Suprapubic skin (tissue), 4 donors: ENCODE measurements around the gene WNT8B. TPM values are rescaled to one million over a fixed set of nuclear protein-coding genes. Genes with fewer than 3 reads are reported as not detected.

Source experiments
- DNase-seq, 2 donors: peaks; one replicate each; pipeline ENCODE4 v3.0.0-alpha.2; 2019; ENCODE audit warnings: low spot score in 2 of 2
- H3K27ac ChIP-seq: fragments of 200-600 bp; sonication (generic); one replicate; pipeline ENCODE4 v1.5.1; 2019
- H3K27me3 ChIP-seq: fragments of 200-600 bp; sonication (generic); one replicate; pipeline ENCODE4 v1.5.1; 2019
- H3K36me3 ChIP-seq: fragments of 200-600 bp; sonication (generic); one replicate; pipeline ENCODE4 v1.5.1; 2019
- H3K4me1 ChIP-seq: fragments of 200-600 bp; sonication (generic); one replicate; pipeline ENCODE4 v1.5.1; 2019
- H3K4me3 ChIP-seq: fragments of 200-600 bp; sonication (generic); one replicate; pipeline ENCODE4 v1.5.1; 2019; ENCODE audit warnings: mild to moderate bottlenecking
- H3K9me3 ChIP-seq: fragments of 200-600 bp; sonication (generic); one replicate; pipeline ENCODE4 v1.5.1; 2019
- CTCF ChIP-seq, 2 donors: fragments of 200-600 bp in 1 of 2; fragments of 450-650 bp in 1 of 2; sonication (generic) in 1 of 2; IDR thresholded peaks; one replicate each; pipeline ENCODE4 v1.5.1; 2016 to 2019; ENCODE audit warnings: antibody characterized with exemption in 2 of 2, mild to moderate bottlenecking in 1 of 2, moderate library complexity in 1 of 2
- EP300 ChIP-seq: sonication (generic); formaldehyde crosslinking; IDR thresholded peaks from one replicate; pipeline ENCODE4 v1.6.1; 2017; ENCODE audit warnings: antibody characterized with exemption
- POLR2A ChIP-seq, 2 donors: fragments of 450-650 bp; IDR thresholded peaks; one replicate each; pipeline ENCODE4 v1.6.1; 2017; ENCODE audit warnings: antibody characterized with exemption in 2 of 2, mild to moderate bottlenecking in 2 of 2, moderate library complexity in 2 of 2
- POLR2AphosphoS5 ChIP-seq, 3 donors: sonication (generic); formaldehyde crosslinking; IDR thresholded peaks; one replicate each; pipeline ENCODE4 v1.6.1; 2017; ENCODE audit warnings: antibody characterized with exemption in 3 of 3
- WGBS: methylation state at CpG from one replicate; pipeline ENCODE4 v1.1.5; 2018; 5-methylcytosine and 5-hydroxymethylcytosine counted together
- total RNA-seq, 4 donors: library from RNA; depleted of rRNA; stranded (reverse); fragments of >200 nt; gene quantifications; one replicate each; pipeline ENCODE4 v1.1.0, GENCODE V29; 2016

Gene WNT8B
- total RNA-seq, 4 donors from 2014 or later: 0.34 TPM; not detected in 3

- H3K27ac ChIP-seq: no peak overlapping the region
- peaks cover 43% of the 10 kb centered on the region for H3K36me3 ChIP-seq
- no peak for TF ChIP-seq EP300
- TF ChIP-seq CTCF (IDR thresholded peaks at IDR 0.05): no peak
- no peak for TF ChIP-seq POLR2AphosphoS5 (IDR thresholded peaks at IDR 0.05)
- no peak for TF ChIP-seq POLR2A (IDR thresholded peaks at IDR 0.05)
- WGBS: 98% methylated on average over 6 of the region's 6 CpGs
- no peaks in the 10 kb centered on the region for H3K9me3 ChIP-seq
- DNase-seq: no peak
- H3K27me3 ChIP-seq: peaks cover 7% of the 10 kb centered on the region
- peaks cover 7% of the 10 kb centered on the region for H3K4me1 ChIP-seq
- no peak overlapping the region for H3K4me3 ChIP-seq
These were observed 24.7 kb downstream of the WNT8B start for GRCh38 chr10:100487529-100487928.

- TF ChIP-seq POLR2A (IDR thresholded peaks at IDR 0.05): no peak
- no peak for TF ChIP-seq POLR2AphosphoS5 (IDR thresholded peaks at IDR 0.05)
- no peak for TF ChIP-seq CTCF (IDR thresholded peaks at IDR 0.05)
- TF ChIP-seq EP300: no peak
- 86% methylated on average over 5 of the region's 5 CpGs for WGBS
- no peaks in the 10 kb centered on the region for H3K27me3 ChIP-seq
- DNase-seq: no peak
- H3K4me1 ChIP-seq: no peaks in the 10 kb centered on the region
- H3K27ac ChIP-seq: no peak overlapping the region
- peaks cover 59% of the 10 kb centered on the region for H3K36me3 ChIP-seq
- no peaks in the 10 kb centered on the region for H3K9me3 ChIP-seq
- H3K4me3 ChIP-seq: no peak overlapping the region
These were observed 26.6 kb downstream of the WNT8B start for GRCh38 chr10:100489396-100489795.

GRCh38 chr10:100490531-100490930 is 27.7 kb downstream of the WNT8B start:
- H3K36me3 ChIP-seq: peaks cover 67% of the 10 kb centered on the region
- no peaks in the 10 kb centered on the region for H3K4me1 ChIP-seq
- no peaks in the 10 kb centered on the region for H3K27me3 ChIP-seq
- no peak overlapping the region for H3K4me3 ChIP-seq
- no peak overlapping the region for H3K27ac ChIP-seq
- 96% methylated on average over 2 of the region's 2 CpGs for WGBS
- no peak for TF ChIP-seq POLR2A (IDR thresholded peaks at IDR 0.05)
- no peak for TF ChIP-seq POLR2AphosphoS5 (IDR thresholded peaks at IDR 0.05)
- no peak for TF ChIP-seq EP300
- no peak for TF ChIP-seq CTCF (IDR thresholded peaks at IDR 0.05)
- DNase-seq: no peak
- no peaks in the 10 kb centered on the region for H3K9me3 ChIP-seq

- no peak for TF ChIP-seq POLR2A (IDR thresholded peaks at IDR 0.05)
- no peak for TF ChIP-seq POLR2AphosphoS5 (IDR thresholded peaks at IDR 0.05)
- TF ChIP-seq CTCF (IDR thresholded peaks at IDR 0.05): no peak
- no peak for TF ChIP-seq EP300
- Histone ChIP-seq H3K4me3 (no peak overlapping the region), H3K4me1 (no peaks in the 10 kb centered on the region), H3K27ac (no peak overlapping the region), H3K9me3 (no peaks in the 10 kb centered on the region), H3K27me3 (no peaks in the 10 kb centered on the region), H3K36me3 (peaks cover 92% of the 10 kb centered on the region)
- WGBS: 87% methylated on average over 2 of the region's 2 CpGs
- DNase-seq: no peak
These were observed 33.8 kb downstream of the WNT8B start for GRCh38 chr10:100496567-100496966.

- Histone ChIP-seq H3K4me3 (no peak overlapping the region), H3K27ac (no peak overlapping the region), H3K36me3 (peaks cover 88% of the 10 kb centered on the region), H3K27me3 (no peaks in the 10 kb centered on the region), H3K9me3 (no peaks in the 10 kb centered on the region), H3K4me1 (no peaks in the 10 kb centered on the region)
- TF ChIP-seq POLR2AphosphoS5 (IDR thresholded peaks at IDR 0.05): no peak
- TF ChIP-seq EP300: no peak
- TF ChIP-seq CTCF (IDR thresholded peaks at IDR 0.05): no peak
- no peak for TF ChIP-seq POLR2A (IDR thresholded peaks at IDR 0.05)
- no peak for DNase-seq
- WGBS: 95% methylated on average over 4 of the region's 4 CpGs
These were observed 35.2 kb downstream of the WNT8B start for GRCh38 chr10:100498059-100498458.
